NB4 (cell line): ENCODE data around the gene TFEB.

Source experiments
- MYC ChIP-seq: IDR thresholded peaks from 2 replicates; pipeline ENCODE4 v1.6.1; 2011; ENCODE audit warnings: low read depth, low read length
- POLR2A ChIP-seq: IDR thresholded peaks from 2 replicates; pipeline ENCODE4 v1.6.1; 2011; ENCODE audit warnings: mild to moderate bottlenecking; ENCODE audit not compliant: insufficient read length; ENCODE audit errors: extremely low read depth
- TF ChIP-seq, protein P1 (sequence below): IDR thresholded peaks from one replicate; pipeline ENCODE4 v1.5.1; 2012; ENCODE audit warnings: low read depth, low read length
- TF ChIP-seq, protein P2 (sequence below): IDR thresholded peaks from 2 replicates; pipeline ENCODE4 v1.6.1; 2011; ENCODE audit warnings: low read depth, low read length

DNA sequence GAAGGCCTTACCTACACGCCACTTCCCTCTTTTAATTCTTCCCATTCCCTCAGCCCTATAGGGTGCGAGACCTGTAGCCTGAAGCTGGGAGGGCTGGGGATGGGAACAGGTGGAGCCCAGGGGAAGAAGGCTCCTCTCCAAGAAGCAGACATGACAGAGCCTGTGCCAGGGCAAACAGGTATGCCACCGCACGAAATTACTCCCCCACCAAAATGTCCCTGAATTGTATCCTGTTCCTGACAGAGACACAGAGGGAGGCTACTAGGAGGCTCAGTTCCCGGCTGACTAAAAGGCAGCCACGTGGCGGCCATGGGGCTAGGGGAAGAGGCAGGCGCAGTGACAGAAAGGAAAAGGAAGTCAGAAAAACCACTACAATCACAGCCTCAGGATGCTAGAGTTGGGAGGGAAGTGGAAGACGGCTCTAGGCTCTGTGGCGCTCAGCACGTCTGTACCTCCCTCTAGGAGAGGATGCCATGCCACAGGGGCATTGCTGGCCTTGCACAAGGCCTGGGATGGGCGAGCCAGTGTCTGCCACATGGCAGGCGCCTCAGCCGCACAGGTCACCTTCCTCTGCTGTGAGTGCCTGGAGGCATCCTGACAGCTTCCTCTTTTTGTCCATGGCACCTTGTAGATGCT lies 27.7 kb downstream of the TFEB start:
- TF ChIP-seq, protein P1, sequence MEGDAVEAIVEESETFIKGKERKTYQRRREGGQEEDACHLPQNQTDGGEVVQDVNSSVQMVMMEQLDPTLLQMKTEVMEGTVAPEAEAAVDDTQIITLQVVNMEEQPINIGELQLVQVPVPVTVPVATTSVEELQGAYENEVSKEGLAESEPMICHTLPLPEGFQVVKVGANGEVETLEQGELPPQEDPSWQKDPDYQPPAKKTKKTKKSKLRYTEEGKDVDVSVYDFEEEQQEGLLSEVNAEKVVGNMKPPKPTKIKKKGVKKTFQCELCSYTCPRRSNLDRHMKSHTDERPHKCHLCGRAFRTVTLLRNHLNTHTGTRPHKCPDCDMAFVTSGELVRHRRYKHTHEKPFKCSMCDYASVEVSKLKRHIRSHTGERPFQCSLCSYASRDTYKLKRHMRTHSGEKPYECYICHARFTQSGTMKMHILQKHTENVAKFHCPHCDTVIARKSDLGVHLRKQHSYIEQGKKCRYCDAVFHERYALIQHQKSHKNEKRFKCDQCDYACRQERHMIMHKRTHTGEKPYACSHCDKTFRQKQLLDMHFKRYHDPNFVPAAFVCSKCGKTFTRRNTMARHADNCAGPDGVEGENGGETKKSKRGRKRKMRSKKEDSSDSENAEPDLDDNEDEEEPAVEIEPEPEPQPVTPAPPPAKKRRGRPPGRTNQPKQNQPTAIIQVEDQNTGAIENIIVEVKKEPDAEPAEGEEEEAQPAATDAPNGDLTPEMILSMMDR = no peak
- TF ChIP-seq MYC (0 out of 2 replicates have a peak, but pooled peaks have one; percentile 43), POLR2A (no peak)
- TF ChIP-seq, protein P2, sequence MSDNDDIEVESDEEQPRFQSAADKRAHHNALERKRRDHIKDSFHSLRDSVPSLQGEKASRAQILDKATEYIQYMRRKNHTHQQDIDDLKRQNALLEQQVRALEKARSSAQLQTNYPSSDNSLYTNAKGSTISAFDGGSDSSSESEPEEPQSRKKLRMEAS = peak; percentile 83
